Choroid plexus epithelial cell (primary cell): Measurements from ENCODE around the gene LHX3.

Experiments
- DNase-seq: peaks from one replicate; pipeline ENCODE4 v3.0.0-alpha.2; 2010; ENCODE audit warnings: low read depth
- H3K4me3 ChIP-seq: 2 replicates; pipeline ENCODE4 v1.5.1; 2011; ENCODE audit warnings: low read depth, mild to moderate bottlenecking, control low read depth, low read length, moderate library complexity
- TF ChIP-seq, protein P1 (sequence below): conservative IDR thresholded peaks from 2 replicates; pipeline ENCODE4 v1.5.1; 2011; ENCODE audit warnings: low read depth, mild to moderate bottlenecking, control low read depth, inconsistent platforms, low read length, moderate library complexity

Gene LHX3

DNA sequence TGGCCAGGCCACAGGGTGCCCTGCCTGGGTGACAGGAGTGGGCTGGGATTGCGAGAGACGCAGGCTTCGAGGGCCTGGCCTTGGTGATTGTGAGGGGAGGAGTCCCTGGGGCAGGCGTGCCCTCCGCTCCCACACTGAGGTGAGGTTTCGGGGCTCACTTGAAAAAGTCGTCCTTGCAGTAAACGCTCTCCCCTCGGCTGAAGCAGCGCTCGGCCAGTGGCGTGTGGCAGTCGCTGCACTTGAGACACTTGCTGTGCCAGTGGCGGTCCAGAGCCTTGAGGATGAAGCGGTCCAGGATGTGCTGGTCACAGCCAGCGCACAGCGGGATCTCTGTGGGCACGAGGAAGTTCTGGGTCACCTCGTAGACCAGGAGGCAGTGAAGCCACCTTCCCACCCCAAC, 4.5 kb downstream of the LHX3 start:
- no peak overlapping the region for H3K4me3 ChIP-seq
- no peak for DNase-seq
- TF ChIP-seq, protein P1, sequence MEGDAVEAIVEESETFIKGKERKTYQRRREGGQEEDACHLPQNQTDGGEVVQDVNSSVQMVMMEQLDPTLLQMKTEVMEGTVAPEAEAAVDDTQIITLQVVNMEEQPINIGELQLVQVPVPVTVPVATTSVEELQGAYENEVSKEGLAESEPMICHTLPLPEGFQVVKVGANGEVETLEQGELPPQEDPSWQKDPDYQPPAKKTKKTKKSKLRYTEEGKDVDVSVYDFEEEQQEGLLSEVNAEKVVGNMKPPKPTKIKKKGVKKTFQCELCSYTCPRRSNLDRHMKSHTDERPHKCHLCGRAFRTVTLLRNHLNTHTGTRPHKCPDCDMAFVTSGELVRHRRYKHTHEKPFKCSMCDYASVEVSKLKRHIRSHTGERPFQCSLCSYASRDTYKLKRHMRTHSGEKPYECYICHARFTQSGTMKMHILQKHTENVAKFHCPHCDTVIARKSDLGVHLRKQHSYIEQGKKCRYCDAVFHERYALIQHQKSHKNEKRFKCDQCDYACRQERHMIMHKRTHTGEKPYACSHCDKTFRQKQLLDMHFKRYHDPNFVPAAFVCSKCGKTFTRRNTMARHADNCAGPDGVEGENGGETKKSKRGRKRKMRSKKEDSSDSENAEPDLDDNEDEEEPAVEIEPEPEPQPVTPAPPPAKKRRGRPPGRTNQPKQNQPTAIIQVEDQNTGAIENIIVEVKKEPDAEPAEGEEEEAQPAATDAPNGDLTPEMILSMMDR = no peak

DNA sequence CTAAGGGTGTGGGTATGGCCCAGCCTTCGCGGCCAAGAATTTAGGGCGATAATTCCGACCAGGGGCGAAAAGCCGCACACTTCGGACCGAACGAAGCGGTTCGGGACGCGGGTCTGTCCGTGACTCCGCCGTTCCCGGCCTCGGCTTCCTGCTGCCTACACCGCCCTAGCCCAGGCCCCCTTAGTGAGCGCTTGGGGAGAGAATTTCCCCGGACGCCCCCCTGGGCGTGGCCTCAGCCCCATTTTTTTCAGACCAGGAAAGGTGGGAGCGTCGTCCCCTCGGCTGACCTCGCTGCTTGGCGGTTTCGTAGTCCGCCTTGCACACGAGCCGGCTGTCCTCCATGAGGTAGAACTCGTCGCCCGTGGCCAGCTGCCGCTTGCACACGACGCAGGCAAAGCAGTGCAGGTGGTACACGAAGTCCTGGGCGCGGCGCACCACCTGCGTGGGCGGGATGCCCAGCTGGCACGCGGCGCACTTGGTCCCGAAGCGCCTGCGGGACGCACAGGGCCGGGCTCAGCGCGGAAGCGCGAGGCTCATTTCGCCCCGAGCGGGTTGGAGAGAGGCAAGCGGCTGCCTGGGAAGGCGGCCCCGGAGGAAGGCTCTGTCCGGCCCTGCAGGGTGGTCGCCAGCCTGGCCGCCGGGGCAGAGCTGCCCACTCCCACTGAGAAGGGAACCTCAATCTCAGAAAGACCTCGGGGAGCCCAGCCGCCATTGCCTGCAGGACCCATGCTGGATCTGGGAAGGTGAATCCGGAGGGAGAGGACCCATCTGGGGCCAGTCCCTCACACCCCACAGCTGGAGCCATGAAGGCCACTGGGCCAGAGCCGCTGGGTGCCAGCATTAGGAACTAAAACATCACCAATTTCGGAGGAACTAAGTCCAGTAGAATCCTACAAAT, 5.3 kb downstream of the LHX3 start:
- no peak overlapping the region for H3K4me3 ChIP-seq
- DNase-seq = no peak
- TF ChIP-seq, protein P1 = no peak

DNA sequence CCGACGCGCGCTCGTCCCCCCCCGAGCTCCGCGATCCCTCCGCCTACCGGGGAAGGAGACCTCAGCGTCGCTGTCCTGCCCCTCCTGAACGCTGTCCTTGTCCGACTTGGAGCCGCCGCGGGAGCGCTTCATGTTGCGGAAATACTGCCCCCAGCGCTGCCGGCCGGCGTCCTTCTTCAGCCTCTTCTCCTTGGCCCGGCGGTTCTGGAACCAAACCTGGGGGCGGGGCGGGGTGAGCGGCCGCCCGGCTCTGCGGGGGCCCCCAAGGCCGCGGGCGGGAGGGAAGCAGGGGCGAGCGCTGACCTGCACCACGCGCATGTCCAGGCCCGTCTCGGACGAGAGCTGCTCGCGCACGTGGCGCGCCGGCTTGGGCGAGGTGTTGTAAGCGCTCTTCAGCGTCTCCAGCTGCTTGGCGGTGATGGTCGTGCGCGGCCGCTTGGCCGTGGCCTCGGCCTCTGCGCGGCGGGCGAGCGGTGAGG, 6.3 kb downstream of the LHX3 start:
- DNase-seq = peak; percentile 19
- TF ChIP-seq, protein P1 = no peak
- H3K4me3 ChIP-seq = no peak overlapping the region

DNA sequence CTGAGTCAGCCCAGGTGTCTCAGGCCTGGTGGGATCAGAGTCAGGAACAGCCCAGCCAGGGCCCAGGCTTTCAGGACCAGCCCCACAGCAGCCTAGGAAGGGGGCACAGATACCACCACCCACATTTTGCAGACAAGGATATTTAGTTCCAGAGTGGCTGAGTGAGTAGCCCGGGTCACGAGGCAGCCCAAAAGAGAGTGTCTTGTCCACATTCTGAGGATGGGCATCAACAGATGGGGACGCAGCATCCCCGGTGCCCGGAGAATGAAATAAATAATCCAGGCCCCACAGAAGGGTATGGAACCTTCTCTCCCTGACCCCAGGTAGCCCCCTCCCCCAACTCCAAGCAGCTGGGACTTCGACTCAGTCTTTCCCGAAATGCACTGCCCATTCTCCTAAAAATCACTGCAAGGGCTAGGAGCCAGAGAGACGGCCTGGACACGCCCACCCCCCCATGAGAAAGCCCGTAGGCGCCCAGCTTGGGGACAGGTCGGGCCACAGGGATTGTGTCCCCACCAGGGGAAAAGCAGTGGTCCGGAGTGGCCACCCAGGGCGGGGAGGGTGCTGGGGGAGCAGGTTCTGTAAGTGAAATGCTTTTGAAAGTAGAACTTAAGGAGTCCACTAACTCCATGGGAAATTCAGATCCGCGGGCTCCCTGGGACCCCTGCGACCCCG, 6.9 kb downstream of the LHX3 start:
- TF ChIP-seq, protein P1 = no peak
- H3K4me3 ChIP-seq = no peak overlapping the region
- DNase-seq = no peak

DNA sequence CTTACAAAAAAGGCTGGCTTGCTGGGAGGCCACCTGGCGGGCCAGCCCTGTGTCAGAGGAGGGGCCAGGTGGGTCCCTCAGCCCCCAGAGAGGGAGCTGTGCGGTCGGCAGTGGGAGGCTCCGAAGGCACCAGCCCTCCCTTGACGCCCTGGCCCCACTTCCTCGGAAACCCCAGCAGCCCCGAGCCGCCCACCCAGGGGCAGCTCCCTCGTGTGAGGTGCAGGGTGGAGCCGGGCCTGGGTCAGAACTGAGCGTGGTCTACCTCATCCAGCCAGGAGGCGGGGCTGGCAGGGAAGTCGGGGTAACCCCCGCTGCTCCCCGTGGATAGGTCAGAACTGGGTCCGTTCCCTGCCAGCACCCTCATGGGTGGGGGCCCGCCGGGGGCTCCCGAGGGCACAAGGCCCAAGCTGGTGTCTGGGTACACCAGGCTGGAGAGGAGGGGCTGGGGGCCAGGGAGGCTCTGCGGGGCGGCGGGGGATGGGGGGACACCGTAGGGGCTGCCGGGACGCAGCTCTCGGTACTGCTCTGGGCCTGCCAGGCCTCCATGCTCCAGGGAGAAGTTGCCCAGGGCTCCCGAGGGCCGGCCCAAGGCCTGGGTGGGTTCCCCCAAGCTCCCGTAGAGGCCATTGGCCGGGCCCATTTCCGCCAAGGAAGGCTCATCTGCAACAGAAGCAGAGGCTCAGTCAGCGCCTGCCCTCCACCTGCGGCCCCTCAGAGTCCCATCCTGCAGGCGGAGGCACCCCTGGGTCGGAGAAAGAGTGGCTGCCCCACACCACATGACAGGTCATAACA, 7.6 kb downstream of the LHX3 start:
- no peak overlapping the region for H3K4me3 ChIP-seq
- TF ChIP-seq, protein P1 = no peak
- no peak for DNase-seq

DNA sequence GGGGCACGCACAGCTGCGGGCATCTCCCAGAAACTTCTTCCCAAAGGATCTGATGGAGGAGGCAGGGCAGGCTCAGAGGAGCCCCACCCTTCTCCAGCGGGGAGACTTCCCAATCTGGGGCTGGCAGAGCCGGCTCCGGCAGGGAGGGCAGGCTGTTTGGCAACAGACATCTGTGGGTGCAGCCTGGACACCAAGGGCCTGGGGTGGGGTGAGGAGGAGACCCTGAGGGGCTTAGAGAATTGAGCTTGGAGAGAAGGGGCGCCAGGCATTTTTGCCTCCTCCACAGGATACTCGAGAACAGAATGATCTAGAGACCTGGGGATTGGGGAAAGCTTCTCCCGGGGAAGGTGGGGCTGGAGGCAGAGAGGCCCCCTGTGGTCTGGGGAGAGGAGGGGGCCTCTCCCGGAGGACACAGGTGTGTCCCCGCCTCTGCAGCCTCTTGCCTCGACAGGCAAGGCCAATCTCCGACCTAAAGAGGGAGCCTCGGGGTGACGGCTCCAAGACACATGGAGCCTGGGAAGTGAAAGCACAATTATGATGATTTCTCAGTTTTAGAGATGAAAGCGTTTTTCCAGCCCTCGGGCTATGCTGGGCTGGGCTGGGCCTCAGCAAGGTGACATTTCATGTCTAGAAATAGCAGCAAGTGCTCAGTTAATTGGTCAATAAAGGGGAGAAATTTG, 8.4 kb downstream of the LHX3 start:
- no peak overlapping the region for H3K4me3 ChIP-seq
- TF ChIP-seq, protein P1 = no peak
- DNase-seq = no peak
